ENCODE results near the gene COL26A1.

GRCh38 chr7:101572156-101572555 lies 209.5 kb downstream of the COL26A1 start:
- TF ChIP-seq, protein P1, sequence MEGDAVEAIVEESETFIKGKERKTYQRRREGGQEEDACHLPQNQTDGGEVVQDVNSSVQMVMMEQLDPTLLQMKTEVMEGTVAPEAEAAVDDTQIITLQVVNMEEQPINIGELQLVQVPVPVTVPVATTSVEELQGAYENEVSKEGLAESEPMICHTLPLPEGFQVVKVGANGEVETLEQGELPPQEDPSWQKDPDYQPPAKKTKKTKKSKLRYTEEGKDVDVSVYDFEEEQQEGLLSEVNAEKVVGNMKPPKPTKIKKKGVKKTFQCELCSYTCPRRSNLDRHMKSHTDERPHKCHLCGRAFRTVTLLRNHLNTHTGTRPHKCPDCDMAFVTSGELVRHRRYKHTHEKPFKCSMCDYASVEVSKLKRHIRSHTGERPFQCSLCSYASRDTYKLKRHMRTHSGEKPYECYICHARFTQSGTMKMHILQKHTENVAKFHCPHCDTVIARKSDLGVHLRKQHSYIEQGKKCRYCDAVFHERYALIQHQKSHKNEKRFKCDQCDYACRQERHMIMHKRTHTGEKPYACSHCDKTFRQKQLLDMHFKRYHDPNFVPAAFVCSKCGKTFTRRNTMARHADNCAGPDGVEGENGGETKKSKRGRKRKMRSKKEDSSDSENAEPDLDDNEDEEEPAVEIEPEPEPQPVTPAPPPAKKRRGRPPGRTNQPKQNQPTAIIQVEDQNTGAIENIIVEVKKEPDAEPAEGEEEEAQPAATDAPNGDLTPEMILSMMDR (conservative IDR thresholded peaks at IDR 0.05; ENCODE audit: low read depth, low read length) = no peak
- TF ChIP-seq POLR2A (IDR thresholded peaks at IDR 0.05; ENCODE audit: low read depth, low read length) (no peak), RCOR1 (IDR thresholded peaks at IDR 0.05; ENCODE audit: insufficient replicate concordance, low read length) (no peak)
